Stimulated activated CD8-positive, alpha-beta memory T cell treated with anti-CD3 and anti-CD28 coated beads, Interleukin-7, amount 100 ng/mL, for 1 hour (primary cell): ENCODE measurements around the gene TPX2.

Source experiments
- DNase-seq, 2 donors: peaks; one replicate each; pipeline ENCODE4 v3.0.0-alpha.2; 2020; ENCODE audit warnings: low read depth in 2 of 2

Gene TPX2

GRCh38 chr20:31849306-31849930, 110.3 kb downstream of the TPX2 start:
- DNase-seq = no peak
